IMR-90 (cell line): ENCODE results near the gene CCNJ. TPM values are rescaled to one million over a fixed set of nuclear protein-coding genes. Genes with fewer than 3 reads are reported as not detected.

Experiments
- ATAC-seq: fragments of 200-7000 bp; cut with Tn5 transposase; 2 replicates; pipeline ENCODE4 v1.9.1; 2020; ENCODE audit warnings: low read depth, mild to moderate bottlenecking, moderate library complexity
- BruUV-seq: library from RNA; stranded (reverse); fragments of 400-500 nt; replicated peaks from 2 replicates; lab custom pipeline; 2021; lab: Mats Ljungman, UMichigan
- CTCF ChIA-PET: fragments of 300-600 bp; formaldehyde crosslinking; extraction: SDS; loops from one replicate; lab custom pipeline; 2021; ENCODE audit warnings: antibody characterized with exemption; lab: Yijun Ruan, JAX
- POLR2A ChIA-PET: fragments of 300-600 bp; sonication (Branson Sonifier 250); formaldehyde crosslinking; loops from one replicate; lab custom pipeline; 2022; ENCODE audit warnings: antibody characterized with exemption; ENCODE audit not compliant: unreplicated experiment; lab: Charles Lee
- DNase-seq: peaks from one replicate; pipeline ENCODE4 v3.0.0; 2013
- H2AFZ ChIP-seq: replicated peaks from 2 replicates; pipeline ENCODE3; 2013; ENCODE audit warnings: low read length, mild to moderate bottlenecking; ENCODE audit not compliant: poor library complexity
- H2AK5ac ChIP-seq: 2 replicates; pipeline ENCODE4 v1.6.1; 2013; ENCODE audit warnings: low read depth, low read length, inconsistent platforms
- H2AK9ac ChIP-seq: replicated peaks from 2 replicates; pipeline ENCODE3; 2013; ENCODE audit warnings: mild to moderate bottlenecking, low read depth, low read length, moderate library complexity; ENCODE audit not compliant: poor library complexity
- H2BK120ac ChIP-seq: 2 replicates; pipeline ENCODE4 v1.6.1; 2013; ENCODE audit warnings: low read depth, low read length, inconsistent platforms
- H2BK15ac ChIP-seq: 3 replicates; pipeline ENCODE4 v1.6.1; 2013; ENCODE audit warnings: low read depth, low read length, inconsistent platforms
- H2BK20ac ChIP-seq: 2 replicates; pipeline ENCODE4 v1.6.1; 2013; ENCODE audit warnings: low read depth, mild to moderate bottlenecking, inconsistent platforms, low read length, moderate library complexity
- H2BK5ac ChIP-seq: 2 replicates; pipeline ENCODE4 v1.6.1; 2013; ENCODE audit warnings: mild to moderate bottlenecking, low read depth, low read length, inconsistent platforms; ENCODE audit not compliant: poor library complexity, severe bottlenecking
- H3K14ac ChIP-seq: replicated peaks from 2 replicates; pipeline ENCODE4 v1.6.1; 2013; ENCODE audit warnings: low read depth, low read length, inconsistent platforms
- H3K18ac ChIP-seq: 2 replicates; pipeline ENCODE4 v1.6.1; 2013; ENCODE audit warnings: low read depth, low read length, control low read depth
- H3K23ac ChIP-seq: 2 replicates; pipeline ENCODE4 v1.6.1; 2013; ENCODE audit warnings: low read depth, low read length, inconsistent platforms
- H3K27ac ChIP-seq: 2 replicates; pipeline ENCODE4 v1.5.1; 2013; ENCODE audit warnings: mild to moderate bottlenecking, control low read depth, low read length; ENCODE audit not compliant: insufficient read depth
- H3K27me3 ChIP-seq: 2 replicates; pipeline ENCODE4 v1.6.1; 2013; ENCODE audit warnings: low read length; ENCODE audit not compliant: control insufficient read depth, insufficient read depth
- H3K36me3 ChIP-seq: 2 replicates; pipeline ENCODE4 v1.6.1; 2013; ENCODE audit warnings: low read length, mixed read lengths; ENCODE audit not compliant: control insufficient read depth, insufficient read depth
- H3K4ac ChIP-seq: 2 replicates; pipeline ENCODE4 v1.6.1; 2013; ENCODE audit warnings: low read depth, low read length, inconsistent platforms
- H3K4me1 ChIP-seq: 2 replicates; pipeline ENCODE4 v1.6.1; 2013; ENCODE audit warnings: low read length, mixed read lengths; ENCODE audit not compliant: control insufficient read depth, insufficient read depth
- H3K4me2 ChIP-seq: 2 replicates; pipeline ENCODE4 v1.6.1; 2013; ENCODE audit warnings: low read depth, mild to moderate bottlenecking, control low read depth, low read length, moderate library complexity
- H3K4me3 ChIP-seq: 2 replicates; pipeline ENCODE4 v1.5.1; 2013; ENCODE audit warnings: low read depth, mild to moderate bottlenecking, control low read depth, low read length, moderate library complexity; ENCODE audit not compliant: insufficient read depth
- H3K56ac ChIP-seq: 2 replicates; pipeline ENCODE4 v1.6.1; 2013; ENCODE audit warnings: low read length, inconsistent platforms; ENCODE audit not compliant: insufficient read depth; ENCODE audit errors: extremely low read depth
- H3K79me1 ChIP-seq, 2 experiments: 2 replicates each; pipeline ENCODE4 v1.6.1; 2013; ENCODE audit warnings: low read length in 2 of 2, inconsistent platforms in 1 of 2, low read depth in 1 of 2
- H3K9ac ChIP-seq: 2 replicates; pipeline ENCODE4 v1.6.1; 2013; ENCODE audit warnings: low read depth, low read length, control low read depth
- H3K9me1 ChIP-seq: 2 replicates; pipeline ENCODE4 v1.6.1; 2013; ENCODE audit warnings: low read length, inconsistent platforms; ENCODE audit not compliant: insufficient read depth
- H3K9me3 ChIP-seq: 2 replicates; pipeline ENCODE4 v1.6.1; 2013; ENCODE audit warnings: low read length; ENCODE audit not compliant: control insufficient read depth, insufficient read depth
- H4K20me1 ChIP-seq: 2 replicates; pipeline ENCODE4 v1.6.1; 2013; ENCODE audit warnings: low read length, inconsistent platforms; ENCODE audit not compliant: insufficient read depth
- H4K5ac ChIP-seq: 2 replicates; pipeline ENCODE4 v1.6.1; 2013; ENCODE audit warnings: mild to moderate bottlenecking, low read depth, low read length, control low read depth
- H4K8ac ChIP-seq, 2 experiments: 2 replicates each; pipeline ENCODE4 v1.6.1; 2013; ENCODE audit warnings: low read depth in 2 of 2, low read length in 2 of 2, control low read depth in 1 of 2, inconsistent platforms in 1 of 2
- H4K91ac ChIP-seq: 2 replicates; pipeline ENCODE4 v1.6.1; 2013; ENCODE audit warnings: low read depth, low read length, inconsistent platforms; ENCODE audit not compliant: insufficient read depth
- CEBPB ChIP-seq: IDR thresholded peaks from 2 replicates; pipeline ENCODE4 v1.6.1; 2012; ENCODE audit warnings: low read depth, low read length, improper control_type of control experiment
- SMC3 ChIP-seq: fragments of 150-350 bp; IDR thresholded peaks from 2 replicates; pipeline ENCODE4 v1.6.1; 2016; ENCODE audit warnings: low read depth, mild to moderate bottlenecking, antibody characterized with exemption, low read length, moderate library complexity
- WGBS, 2 experiments: methylation state at CpG; one replicate each; pipeline versions ENCODE4 v1.1.5 to v1.1.7; 2013; ENCODE audit warnings: missing lambda C conversion rate in 2 of 2; ENCODE audit not compliant: insufficient read length in 1 of 2; ENCODE audit errors: extremely low coverage in 2 of 2; 5-methylcytosine and 5-hydroxymethylcytosine counted together
- dilution Hi-C: fragments of 300-500 bp; cut with HindIII; formaldehyde crosslinking; loops from one replicate; pipeline ENCODE4 v1.14.3; 2018; ENCODE audit warnings: low sequenced_read_pairs; ENCODE audit not compliant: unreplicated experiment
- in situ Hi-C: fragments of 300-500 bp; cut with MboI; formaldehyde crosslinking; loops from 3 replicates; pipeline ENCODE4 v1.14.3; 2019; ENCODE audit warnings: low sequenced_read_pairs, inconsistent platforms, mixed read lengths
- intact Hi-C: fragments of 100-400 bp; cut with micrococcal nuclease; formaldehyde crosslinking; loops from 2 replicates; pipeline ENCODE4 v1.10.0; 2022
- polyA plus RNA-seq, 3 experiments: library from polyadenylated mRNA; depleted of rRNA; stranded (reverse); fragments of >200 nt; gene quantifications; 2 replicates each; pipeline ENCODE4 v1.2.3, GENCODE V29; 2012; ENCODE audit warnings: low replicate concordance in 1 of 3
- total RNA-seq: library from RNA; depleted of rRNA; stranded (reverse); fragments of >200 nt; gene quantifications from 2 replicates; pipeline ENCODE4 v1.2.3, GENCODE V29; 2012
- TF ChIP-seq, protein P1 (sequence below): fragments of 150-350 bp; IDR thresholded peaks from 2 replicates; pipeline ENCODE4 v1.6.1; 2016; ENCODE audit warnings: low read depth, mild to moderate bottlenecking, low read length, moderate library complexity, borderline replicate concordance

Gene CCNJ
- total and polyA plus RNA-seq, 2 of the 4 experiments (the other 2 are of a cell fraction): 5.4 to 10.0 TPM

DNA sequence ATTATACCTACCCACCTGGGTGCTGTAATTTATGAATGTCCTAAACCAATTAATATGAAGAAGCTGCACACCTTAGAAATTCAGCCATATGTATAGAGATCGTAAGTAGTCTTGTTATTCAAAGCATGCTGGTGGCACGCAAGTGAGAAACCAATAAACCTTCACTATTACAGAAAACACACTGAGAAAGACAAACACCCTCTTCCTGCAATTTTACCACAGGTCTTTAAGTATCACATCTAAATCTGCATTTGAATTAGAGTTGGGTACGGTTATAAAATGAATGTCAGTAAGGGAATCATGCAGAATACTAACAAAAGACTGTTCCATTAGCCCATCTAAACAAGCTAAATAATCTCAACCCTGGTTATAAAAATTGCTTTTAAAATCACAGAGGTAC lies 33.8 kb downstream of the CCNJ start:
- TF ChIP-seq CEBPB: no peak
- TF ChIP-seq SMC3: no peak
- TF ChIP-seq, protein P1, sequence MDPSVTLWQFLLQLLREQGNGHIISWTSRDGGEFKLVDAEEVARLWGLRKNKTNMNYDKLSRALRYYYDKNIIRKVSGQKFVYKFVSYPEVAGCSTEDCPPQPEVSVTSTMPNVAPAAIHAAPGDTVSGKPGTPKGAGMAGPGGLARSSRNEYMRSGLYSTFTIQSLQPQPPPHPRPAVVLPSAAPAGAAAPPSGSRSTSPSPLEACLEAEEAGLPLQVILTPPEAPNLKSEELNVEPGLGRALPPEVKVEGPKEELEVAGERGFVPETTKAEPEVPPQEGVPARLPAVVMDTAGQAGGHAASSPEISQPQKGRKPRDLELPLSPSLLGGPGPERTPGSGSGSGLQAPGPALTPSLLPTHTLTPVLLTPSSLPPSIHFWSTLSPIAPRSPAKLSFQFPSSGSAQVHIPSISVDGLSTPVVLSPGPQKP: no peak
- POLR2A ChIA-PET: no interaction called here

More for the DNA sequence above, 33.8 kb downstream of the CCNJ start:
- no peak overlapping the region for H2AK9ac ChIP-seq
- in situ Hi-C loops (no loop called here), intact Hi-C loops (no loop called here), dilution Hi-C loops (no loop called here)
- WGBS, 2 experiments: no CpG with 5 or more reads among the region's 3 CpGs
- no TSS peak for BruUV-seq
- no peaks in the 10 kb centered on the region for H4K20me1 ChIP-seq
- ATAC-seq: no peak
- H2AFZ ChIP-seq: no peak overlapping the region
- H2BK15ac ChIP-seq: no peak overlapping the region
- H3K4ac ChIP-seq: no peak overlapping the region
- no peaks in the 10 kb centered on the region for H3K9me3 ChIP-seq
- CTCF ChIA-PET: no interaction called here
- H4K91ac ChIP-seq: no peak overlapping the region
- H3K79me1 ChIP-seq: no peaks in the 10 kb centered on the region
- no peak overlapping the region for H3K4me2 ChIP-seq
- H3K27me3 ChIP-seq: no peaks in the 10 kb centered on the region
- no peak overlapping the region for H3K18ac ChIP-seq
- H4K8ac ChIP-seq: no peak overlapping the region
- no peak overlapping the region for H2BK20ac ChIP-seq
- H3K23ac ChIP-seq: no peak overlapping the region
- no peak overlapping the region for H3K4me3 ChIP-seq
- DNase-seq: no peak
- H3K27ac ChIP-seq: no peak overlapping the region
- no peaks in the 10 kb centered on the region for H3K9me1 ChIP-seq
- H3K36me3 ChIP-seq: no peaks in the 10 kb centered on the region
- H3K56ac ChIP-seq: no peak overlapping the region
- H2AK5ac ChIP-seq: no peak overlapping the region
- H3K4me1 ChIP-seq: no peaks in the 10 kb centered on the region
- H3K14ac ChIP-seq: no peak overlapping the region
- no peak overlapping the region for H2BK5ac ChIP-seq
- no peak overlapping the region for H3K9ac ChIP-seq
- H2BK120ac ChIP-seq: no peak overlapping the region
- H4K5ac ChIP-seq: no peak overlapping the region
